H1 (cell line): Measurements from ENCODE around the gene SARNP.

Experiments
- ATF3 ChIP-seq: IDR thresholded peaks from 2 replicates; pipeline ENCODE4 v1.6.1; 2011; ENCODE audit warnings: low read depth, mild to moderate bottlenecking, low read length; ENCODE audit not compliant: insufficient read depth
- CBX8 ChIP-seq: fragments of 300-800, 300-1000 bp; sonication (generic); IDR thresholded peaks from 2 replicates; pipeline ENCODE4 v1.7.1; 2016; ENCODE audit warnings: low read depth, low read length, borderline replicate concordance
- CHD1 ChIP-seq: IDR thresholded peaks from 2 replicates; pipeline ENCODE4 v1.6.1; 2012; ENCODE audit warnings: low read depth, low read length, improper control_type of control experiment
- CHD2 ChIP-seq: IDR thresholded peaks from 2 replicates; pipeline ENCODE4 v1.6.1; 2012; ENCODE audit warnings: low read length, improper control_type of control experiment
- EP300 ChIP-seq, 2 experiments: IDR thresholded peaks; 1 replicate in 1 of 2; 2 replicates in 1 of 2; pipeline ENCODE4 v1.6.1; 2011 to 2012; ENCODE audit warnings: low read depth in 2 of 2, low read length in 2 of 2, mild to moderate bottlenecking in 2 of 2, borderline replicate concordance in 1 of 2, inconsistent platforms in 1 of 2, moderate library complexity in 1 of 2
- EZH2 ChIP-seq: fragments of 200-600 bp; sonication (generic); IDR thresholded peaks from 2 replicates; pipeline ENCODE4 v1.7.1; 2012; ENCODE audit warnings: low read depth, mild to moderate bottlenecking, moderate library complexity, low read length, inconsistent platforms; ENCODE audit not compliant: severe bottlenecking
- GABPA ChIP-seq: IDR thresholded peaks from 2 replicates; pipeline ENCODE4 v1.6.1; 2011; ENCODE audit warnings: mild to moderate bottlenecking, low read length, moderate library complexity, borderline replicate concordance; ENCODE audit not compliant: insufficient read depth
- KDM5A ChIP-seq: fragments of 200-600 bp; IDR thresholded peaks from 2 replicates; pipeline ENCODE4 v1.7.1; 2012; ENCODE audit warnings: mild to moderate bottlenecking, low read length, inconsistent platforms, mixed read lengths
- POLR2A ChIP-seq, 2 experiments: IDR thresholded peaks; 1 replicate in 1 of 2; 2 replicates in 1 of 2; pipeline ENCODE4 v1.6.1; 2011; ENCODE audit warnings: low read depth in 2 of 2, low read length in 2 of 2, mild to moderate bottlenecking in 2 of 2; ENCODE audit errors: control extremely low read depth in 1 of 2
- POLR2AphosphoS5 ChIP-seq: IDR thresholded peaks from 2 replicates; pipeline ENCODE4 v1.6.1; 2011; ENCODE audit warnings: low read depth, low read length
- RFX5 ChIP-seq: IDR thresholded peaks from 2 replicates; pipeline ENCODE4 v1.6.1; 2011; ENCODE audit warnings: low read depth, low read length, improper control_type of control experiment, borderline replicate concordance
- SUZ12 ChIP-seq: fragments of 200-600 bp; sonication (generic); IDR thresholded peaks from 2 replicates; pipeline ENCODE4 v1.6.1; 2012; ENCODE audit warnings: mild to moderate bottlenecking, inconsistent platforms, low read length, moderate library complexity, mixed read lengths
- TF ChIP-seq, protein P1 (sequence below), 3 experiments: IDR thresholded peaks; 1 replicate in 2 of 3; 2 replicates in 1 of 3; pipeline versions ENCODE4 v1.5.1 to v1.6.1; 2011; ENCODE audit warnings: low read length in 3 of 3, mild to moderate bottlenecking in 3 of 3, inconsistent platforms in 2 of 3, low read depth in 1 of 3, moderate library complexity in 1 of 3; ENCODE audit not compliant: insufficient read depth in 1 of 3; ENCODE audit errors: control extremely low read depth in 1 of 3
- TF ChIP-seq, protein P2 (sequence below): IDR thresholded peaks from 2 replicates; pipeline ENCODE4 v1.6.1; 2012; ENCODE audit warnings: low read length, inconsistent platforms

DNA sequence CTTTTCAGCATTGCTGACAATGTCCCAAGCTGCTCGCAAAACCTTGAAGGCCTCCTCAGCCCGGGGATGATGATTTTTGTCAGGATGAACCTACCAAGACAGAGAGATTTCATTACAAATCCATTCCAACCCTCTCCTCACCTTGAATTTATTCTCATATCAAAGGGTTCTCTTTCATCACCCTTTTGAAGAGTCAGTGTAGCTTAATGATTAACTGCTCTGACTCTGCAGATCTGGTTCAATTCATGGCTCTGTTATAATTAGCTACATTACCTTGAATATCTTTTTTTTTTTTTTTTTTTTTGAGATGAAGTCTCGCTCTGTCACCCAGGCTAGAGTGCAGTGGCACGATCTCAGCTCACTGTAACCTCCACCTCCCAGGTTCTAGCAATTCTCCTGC is 5.9 kb upstream of the SARNP start:
- TF ChIP-seq EZH2: no peak
- no peak for TF ChIP-seq SUZ12
- TF ChIP-seq POLR2A (IDR thresholded peaks at IDR 0.05; ENCODE audit: control extremely low read depth in 1 of 2, low read depth in 2 of 2, low read length in 2 of 2): no peak
- TF ChIP-seq CHD1: no peak
- TF ChIP-seq CBX8: no peak
- no peak for TF ChIP-seq KDM5A
- no peak for TF ChIP-seq ATF3
- TF ChIP-seq, protein P1, sequence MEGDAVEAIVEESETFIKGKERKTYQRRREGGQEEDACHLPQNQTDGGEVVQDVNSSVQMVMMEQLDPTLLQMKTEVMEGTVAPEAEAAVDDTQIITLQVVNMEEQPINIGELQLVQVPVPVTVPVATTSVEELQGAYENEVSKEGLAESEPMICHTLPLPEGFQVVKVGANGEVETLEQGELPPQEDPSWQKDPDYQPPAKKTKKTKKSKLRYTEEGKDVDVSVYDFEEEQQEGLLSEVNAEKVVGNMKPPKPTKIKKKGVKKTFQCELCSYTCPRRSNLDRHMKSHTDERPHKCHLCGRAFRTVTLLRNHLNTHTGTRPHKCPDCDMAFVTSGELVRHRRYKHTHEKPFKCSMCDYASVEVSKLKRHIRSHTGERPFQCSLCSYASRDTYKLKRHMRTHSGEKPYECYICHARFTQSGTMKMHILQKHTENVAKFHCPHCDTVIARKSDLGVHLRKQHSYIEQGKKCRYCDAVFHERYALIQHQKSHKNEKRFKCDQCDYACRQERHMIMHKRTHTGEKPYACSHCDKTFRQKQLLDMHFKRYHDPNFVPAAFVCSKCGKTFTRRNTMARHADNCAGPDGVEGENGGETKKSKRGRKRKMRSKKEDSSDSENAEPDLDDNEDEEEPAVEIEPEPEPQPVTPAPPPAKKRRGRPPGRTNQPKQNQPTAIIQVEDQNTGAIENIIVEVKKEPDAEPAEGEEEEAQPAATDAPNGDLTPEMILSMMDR (IDR thresholded peaks at IDR 0.05; ENCODE audit: control extremely low read depth in 1 of 3, insufficient read depth in 1 of 3, low read depth in 1 of 3, low read length in 3 of 3): no peak
- no peak for TF ChIP-seq CHD2
- TF ChIP-seq, protein P2, sequence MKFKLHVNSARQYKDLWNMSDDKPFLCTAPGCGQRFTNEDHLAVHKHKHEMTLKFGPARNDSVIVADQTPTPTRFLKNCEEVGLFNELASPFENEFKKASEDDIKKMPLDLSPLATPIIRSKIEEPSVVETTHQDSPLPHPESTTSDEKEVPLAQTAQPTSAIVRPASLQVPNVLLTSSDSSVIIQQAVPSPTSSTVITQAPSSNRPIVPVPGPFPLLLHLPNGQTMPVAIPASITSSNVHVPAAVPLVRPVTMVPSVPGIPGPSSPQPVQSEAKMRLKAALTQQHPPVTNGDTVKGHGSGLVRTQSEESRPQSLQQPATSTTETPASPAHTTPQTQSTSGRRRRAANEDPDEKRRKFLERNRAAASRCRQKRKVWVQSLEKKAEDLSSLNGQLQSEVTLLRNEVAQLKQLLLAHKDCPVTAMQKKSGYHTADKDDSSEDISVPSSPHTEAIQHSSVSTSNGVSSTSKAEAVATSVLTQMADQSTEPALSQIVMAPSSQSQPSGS: no peak
- TF ChIP-seq POLR2AphosphoS5: no peak
- no peak for TF ChIP-seq RFX5
- TF ChIP-seq EP300 (IDR thresholded peaks at IDR 0.05; ENCODE audit: borderline replicate concordance in 1 of 2, low read depth in 2 of 2, low read length in 2 of 2): no peak
- TF ChIP-seq GABPA: no peak
